ENCODE data around the gene MYO9B. TPM values are rescaled to one million over a fixed set of nuclear protein-coding genes. Genes with fewer than 3 reads are reported as not detected.

Gene MYO9B
- polyA plus RNA-seq, 2 of the 4 experiments (the other 2 are of a cell fraction), result 13.0 to 27.7 TPM

- 93% methylated on average over 16 of the region's 26 CpGs for WGBS (ENCODE audit: missing lambda C conversion rate)
- Histone ChIP-seq H3K4me1 (peaks cover 24% of the 10 kb centered on the region), H3K27ac (0 out of 6 replicates have a peak overlapping the region, but pooled peaks of 1 of the 2 experiments have one; percentile 29), H3K4me2 (no peak overlapping the region), H3K4me3 (no peak overlapping the region), H3K9me3 (no peaks in the 10 kb centered on the region)
- no peak for FAIRE-seq
- no peak for DNase-seq (ENCODE audit: low read depth in 1 of 2, low spot score in 1 of 2)
- ChIA-PET CTCF (interaction anchor here (0.5 to 1.2 kb wide), 3 partner anchors 16 to 61 kb away, joined by 3 read pairs; no protein-coding TSS in a partner anchor), POLR2A (no interaction called here)
- TF ChIP-seq MYC (IDR thresholded peaks at IDR 0.05; ENCODE audit: borderline replicate concordance, low read length) (no peak), JUN (IDR thresholded peaks at IDR 0.05) (no peak), BCL3 (IDR thresholded peaks at IDR 0.05) (no peak)
- ATAC-seq, result no peak
These were observed 34.5 kb downstream of the MYO9B start for GRCh38 chr19:17109962-17110598.

- no peak for DNase-seq (ENCODE audit: low read depth in 1 of 2, low spot score in 1 of 2)
- ChIA-PET POLR2A (no interaction called here), CTCF (interaction anchor here (0.5 to 1.2 kb wide), 3 partner anchors 15 to 60 kb away, joined by 3 read pairs; no protein-coding TSS in a partner anchor)
- no peaks in the 10 kb centered on the region for H3K9me3 ChIP-seq
- no peak overlapping the region for H3K4me3 ChIP-seq
- no peak overlapping the region for H3K4me2 ChIP-seq
- no peak for ATAC-seq
- H3K27ac ChIP-seq, result no peak overlapping the region
- WGBS (ENCODE audit: missing lambda C conversion rate), result 87% methylated on average over 3 of the region's 10 CpGs
- no peak for TF ChIP-seq HEYL (CRISPR knock-in tag; IDR thresholded peaks at IDR 0.05)
- TF ChIP-seq HMGXB4 (CRISPR knock-in tag; IDR thresholded peaks at IDR 0.05; ENCODE audit: borderline replicate concordance), result no peak
- no peak for TF ChIP-seq JUNB (IDR thresholded peaks at IDR 0.05)
- TF ChIP-seq RCOR1 (IDR thresholded peaks at IDR 0.05; ENCODE audit: low read depth, low read length), result no peak
- TF ChIP-seq ZFP36 (IDR thresholded peaks at IDR 0.05; ENCODE audit: borderline replicate concordance, partially characterized antibody), result no peak
- no peak for TF ChIP-seq NR3C1 (IDR thresholded peaks at IDR 0.05)
- no peak for TF ChIP-seq FOXS1 (CRISPR knock-in tag; IDR thresholded peaks at IDR 0.05)
- TF ChIP-seq NFE2L2 (conservative IDR thresholded peaks at IDR 0.05; ENCODE audit: low read length), result no peak
- TF ChIP-seq MAZ (IDR thresholded peaks at IDR 0.05; ENCODE audit: borderline replicate concordance, low read depth, low read length), result no peak
- no peak for TF ChIP-seq ESRRA (IDR thresholded peaks at IDR 0.05; ENCODE audit: borderline replicate concordance, low read length)
- TF ChIP-seq PBX3 (IDR thresholded peaks at IDR 0.05), result no peak
- no peak for TF ChIP-seq EHMT2 (IDR thresholded peaks at IDR 0.05; ENCODE audit: low read depth)
- no peak for TF ChIP-seq PHF8 (IDR thresholded peaks at IDR 0.05; ENCODE audit: borderline replicate concordance, low read depth)
- no peak for TF ChIP-seq BCL3 (IDR thresholded peaks at IDR 0.05)
- TF ChIP-seq RAD21 (conservative IDR thresholded peaks at IDR 0.05 in 1 of 2, IDR thresholded peaks at IDR 0.05 in 1 of 2), result no peak
- no peak for TF ChIP-seq REST (IDR thresholded peaks at IDR 0.05)
- H3K4me1 ChIP-seq, result peaks cover 24% of the 10 kb centered on the region
- no peak for FAIRE-seq
These were observed 35.0 kb downstream of the MYO9B start for GRCh38 chr19:17110599-17110966.

All from A549 (cell line).